Muscle layer of colon (tissue), 2 donors: ENCODE results near the gene CD177.

Experiments used
- H3K27ac ChIP-seq: one replicate; pipeline ENCODE4 v1.7.0; 2013; ENCODE audit warnings: low read depth, mild to moderate bottlenecking, low read length, moderate library complexity
- H3K27me3 ChIP-seq, 2 donors: one replicate each; pipeline ENCODE4 v1.7.0; 2013; ENCODE audit warnings: low read length in 2 of 2, mild to moderate bottlenecking in 2 of 2; ENCODE audit not compliant: insufficient read depth in 2 of 2, control insufficient read depth in 1 of 2
- H3K36me3 ChIP-seq: one replicate; pipeline ENCODE4 v1.7.0; 2013; ENCODE audit warnings: mild to moderate bottlenecking, low read length; ENCODE audit not compliant: insufficient read depth
- H3K4me1 ChIP-seq: one replicate; pipeline ENCODE4 v1.7.0; 2013; ENCODE audit warnings: mild to moderate bottlenecking, low read length; ENCODE audit not compliant: insufficient read depth
- H3K4me3 ChIP-seq, 2 donors: one replicate each; pipeline ENCODE4 v1.7.0; 2013; ENCODE audit warnings: low read length in 2 of 2, low read depth in 1 of 2, mild to moderate bottlenecking in 1 of 2, moderate library complexity in 1 of 2
- H3K9ac ChIP-seq: one replicate; pipeline ENCODE4 v1.7.0; 2013; ENCODE audit warnings: low read length
- H3K9me3 ChIP-seq: one replicate; pipeline ENCODE4 v1.7.0; 2013; ENCODE audit warnings: mild to moderate bottlenecking, low read length
- donor health status: abdominal sarcoma.
- donor health status: Adenocarcinoma of cecum.

The CD177 gene, protein sequence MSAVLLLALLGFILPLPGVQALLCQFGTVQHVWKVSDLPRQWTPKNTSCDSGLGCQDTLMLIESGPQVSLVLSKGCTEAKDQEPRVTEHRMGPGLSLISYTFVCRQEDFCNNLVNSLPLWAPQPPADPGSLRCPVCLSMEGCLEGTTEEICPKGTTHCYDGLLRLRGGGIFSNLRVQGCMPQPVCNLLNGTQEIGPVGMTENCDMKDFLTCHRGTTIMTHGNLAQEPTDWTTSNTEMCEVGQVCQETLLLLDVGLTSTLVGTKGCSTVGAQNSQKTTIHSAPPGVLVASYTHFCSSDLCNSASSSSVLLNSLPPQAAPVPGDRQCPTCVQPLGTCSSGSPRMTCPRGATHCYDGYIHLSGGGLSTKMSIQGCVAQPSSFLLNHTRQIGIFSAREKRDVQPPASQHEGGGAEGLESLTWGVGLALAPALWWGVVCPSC

DNA sequence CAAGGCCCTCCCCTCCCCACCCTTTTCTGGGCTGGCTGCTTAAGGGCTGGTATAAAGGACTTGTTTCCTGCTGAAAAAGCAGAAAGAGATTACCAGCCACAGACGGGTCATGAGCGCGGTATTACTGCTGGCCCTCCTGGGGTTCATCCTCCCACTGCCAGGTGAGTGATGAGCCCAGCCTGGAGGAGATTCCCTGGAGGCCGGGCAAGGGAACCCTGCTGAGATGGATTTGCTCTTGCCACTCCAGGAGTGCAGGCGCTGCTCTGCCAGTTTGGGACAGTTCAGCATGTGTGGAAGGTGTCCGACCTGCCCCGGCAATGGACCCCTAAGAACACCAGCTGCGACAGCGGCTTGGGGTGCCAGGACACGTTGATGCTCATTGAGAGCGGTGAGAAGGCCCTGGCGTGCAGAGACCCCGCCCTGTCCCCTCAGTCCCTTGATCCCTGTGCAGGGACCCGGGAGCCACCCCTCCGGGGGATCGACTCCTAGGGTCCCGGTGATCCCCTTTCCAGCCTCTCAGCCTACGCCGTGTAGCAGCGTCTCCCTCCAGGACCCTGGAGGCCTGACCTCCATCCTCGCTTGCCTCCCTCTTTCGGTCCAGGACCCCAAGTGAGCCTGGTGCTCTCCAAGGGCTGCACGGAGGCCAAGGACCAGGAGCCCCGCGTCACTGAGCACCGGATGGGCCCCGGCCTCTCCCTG, at the start of gene CD177:
TSS of gene CD177 (plus strand) at position 81 of the 699 bp plus-strand sequence. CDS start at position 110, 29 bp downstream.
- H3K4me1 ChIP-seq = no peaks in the 10 kb centered on the region
- no peak within 1 kb of the TSS for H3K27ac ChIP-seq
- no peaks in the 10 kb centered on the region for H3K36me3 ChIP-seq
- no peak within 1 kb of the TSS for H3K4me3 ChIP-seq
- peaks cover 0 to 14% of the 10 kb centered on the region in 2 donors for H3K27me3 ChIP-seq
- H3K9me3 ChIP-seq = no peaks in the 10 kb centered on the region
- no peak within 1 kb of the TSS for H3K9ac ChIP-seq

DNA sequence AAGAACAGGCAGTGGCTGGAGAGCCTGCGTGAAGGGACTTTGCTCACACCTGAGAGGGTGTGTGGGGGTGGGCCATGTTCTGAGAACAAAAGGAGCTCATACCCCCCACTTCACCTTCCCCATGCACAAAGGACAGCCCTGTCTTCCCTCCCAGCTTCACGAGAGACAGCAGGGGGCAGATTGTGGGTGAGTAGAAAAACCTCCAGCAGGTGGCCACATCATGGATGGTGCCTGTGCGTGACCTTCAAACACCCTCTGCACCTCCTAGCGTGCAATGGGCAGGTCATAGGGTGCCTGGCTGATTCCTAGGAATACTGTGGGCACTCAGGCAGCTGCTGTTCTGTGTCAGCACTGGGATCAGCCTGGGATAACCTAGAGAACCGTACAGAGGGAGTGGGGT, 47.8 kb upstream of the CD177 start:
- Histone ChIP-seq H3K27ac (no peak overlapping the region), H3K27me3 (no peaks in the 10 kb centered on the region), H3K9me3 (no peaks in the 10 kb centered on the region), H3K4me3 (no peak overlapping the region), H3K36me3 (no peaks in the 10 kb centered on the region), H3K9ac (no peak overlapping the region), H3K4me1 (no peaks in the 10 kb centered on the region)

DNA sequence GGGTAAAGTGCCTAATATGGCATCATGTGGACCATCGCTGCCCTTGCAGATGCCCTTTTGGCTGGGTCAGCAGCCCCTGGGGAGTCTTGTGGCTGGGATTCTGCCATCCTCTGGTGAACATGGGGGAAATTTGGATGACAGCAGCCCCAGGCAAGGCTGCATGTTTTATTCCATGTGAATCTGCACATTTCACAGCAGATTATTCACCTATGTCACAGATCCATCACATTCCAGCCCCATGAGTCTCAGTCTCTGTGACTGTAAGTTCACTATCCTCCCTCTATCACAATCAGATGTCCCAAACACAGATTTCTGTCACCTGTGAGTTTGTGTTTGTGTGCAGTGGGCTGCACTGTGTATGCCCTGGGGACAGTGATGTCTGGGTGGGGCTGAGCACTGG, 47.4 kb upstream of the CD177 start:
- Histone ChIP-seq H3K4me1 (no peaks in the 10 kb centered on the region), H3K4me3 (no peak overlapping the region), H3K27me3 (no peaks in the 10 kb centered on the region), H3K27ac (no peak overlapping the region), H3K9ac (no peak overlapping the region), H3K36me3 (no peaks in the 10 kb centered on the region), H3K9me3 (no peaks in the 10 kb centered on the region)

DNA sequence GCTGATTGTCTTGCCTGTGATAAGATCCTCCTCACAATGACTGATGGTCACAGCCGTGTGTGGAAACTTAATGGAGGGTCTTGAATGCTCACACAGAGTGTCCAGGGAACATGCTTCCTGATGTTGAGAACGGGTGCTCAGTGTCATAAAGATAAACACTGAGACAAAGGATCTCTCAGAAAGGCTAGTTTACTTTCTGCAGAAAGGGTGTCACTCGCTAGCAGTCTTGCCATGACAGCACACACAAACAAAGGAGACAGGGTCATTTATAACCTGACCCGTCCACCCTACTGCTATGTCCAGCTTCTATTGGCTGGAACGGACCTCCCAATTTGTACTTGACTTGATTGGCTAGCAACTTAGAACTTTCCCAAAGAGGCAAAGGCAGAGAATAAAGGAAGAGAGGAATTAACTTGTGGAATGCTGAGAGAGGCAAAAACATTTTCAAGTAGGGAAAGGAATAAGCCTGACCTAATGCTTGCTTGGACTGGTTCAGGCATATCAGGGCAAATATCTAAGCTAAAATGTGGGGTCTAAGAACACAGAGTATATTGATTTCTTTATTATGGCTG, 45.2 kb upstream of the CD177 start:
- no peaks in the 10 kb centered on the region for H3K4me1 ChIP-seq
- H3K36me3 ChIP-seq = no peaks in the 10 kb centered on the region
- H3K4me3 ChIP-seq = no peak overlapping the region
- H3K27ac ChIP-seq = no peak overlapping the region
- H3K9me3 ChIP-seq = no peaks in the 10 kb centered on the region
- H3K27me3 ChIP-seq = no peaks in the 10 kb centered on the region
- H3K9ac ChIP-seq = no peak overlapping the region

DNA sequence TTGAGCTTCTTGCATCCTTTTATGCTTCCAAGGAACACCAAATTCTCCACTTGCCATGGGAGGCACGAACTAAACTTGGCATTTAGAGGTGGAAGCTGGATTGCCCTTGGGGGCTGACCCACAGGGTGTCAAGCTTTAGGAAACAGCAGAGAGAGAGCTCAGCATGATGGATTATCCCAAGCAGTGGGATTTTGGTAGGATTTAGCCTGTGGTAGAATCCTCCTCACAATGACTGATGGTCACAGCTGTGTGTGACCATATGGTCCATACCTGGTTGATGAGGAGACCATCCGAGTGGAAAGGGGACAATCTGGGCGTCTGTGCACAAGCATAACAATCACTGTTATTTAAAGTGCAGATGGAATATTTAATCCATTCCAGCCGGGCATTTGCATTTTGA, 44.0 kb upstream of the CD177 start:
- no peak overlapping the region for H3K9ac ChIP-seq
- no peaks in the 10 kb centered on the region for H3K4me1 ChIP-seq

DNA sequence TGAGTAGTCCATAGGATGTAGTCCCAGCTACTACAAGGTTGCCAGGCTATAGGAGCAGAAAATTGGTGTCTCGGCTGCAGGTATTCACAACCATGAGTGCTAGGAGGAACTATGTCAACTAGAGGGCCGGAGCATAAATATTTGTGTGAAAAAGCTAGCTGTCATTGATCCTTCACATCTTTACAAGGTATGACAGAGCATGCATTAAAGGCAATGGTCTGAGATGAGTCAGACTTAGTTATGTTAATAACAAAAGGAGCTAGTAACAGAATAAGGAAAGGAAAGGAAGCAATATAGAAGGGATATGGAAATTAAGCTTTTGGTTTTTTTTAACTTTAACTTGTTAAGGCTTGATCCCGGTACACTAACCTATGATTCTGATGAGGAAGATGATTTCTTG, 43.3 kb upstream of the CD177 start:
- Histone ChIP-seq H3K9me3 (no peaks in the 10 kb centered on the region), H3K27me3 (no peaks in the 10 kb centered on the region)

More for the DNA sequence above, 44.0 kb upstream of the CD177 start:
- no peaks in the 10 kb centered on the region for H3K9me3 ChIP-seq
- no peaks in the 10 kb centered on the region for H3K27me3 ChIP-seq
- no peak overlapping the region for H3K27ac ChIP-seq
- no peaks in the 10 kb centered on the region for H3K36me3 ChIP-seq
- H3K4me3 ChIP-seq = no peak overlapping the region

DNA sequence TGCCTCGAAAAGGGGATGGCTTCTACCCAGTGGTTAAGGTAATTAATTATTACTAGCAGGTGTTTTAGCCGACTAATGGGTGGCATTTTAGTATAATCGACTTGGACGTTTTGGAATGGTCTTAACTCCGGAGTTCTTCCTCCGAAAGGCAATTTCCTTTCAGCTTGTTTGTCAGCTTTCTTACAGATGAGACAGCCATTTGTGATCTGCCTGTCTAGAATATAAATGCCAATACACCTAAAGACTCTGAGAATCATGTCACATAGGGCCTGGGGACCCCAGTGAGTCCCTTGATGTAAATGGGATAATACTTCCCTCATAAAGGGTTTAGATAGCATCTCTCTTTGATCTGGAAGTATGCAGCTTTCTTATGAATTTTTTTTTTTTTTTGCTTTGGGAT, 42.2 kb upstream of the CD177 start:
- Histone ChIP-seq H3K36me3 (no peaks in the 10 kb centered on the region), H3K27ac (no peak overlapping the region), H3K4me3 (no peak overlapping the region), H3K4me1 (no peaks in the 10 kb centered on the region), H3K27me3 (no peaks in the 10 kb centered on the region), H3K9me3 (no peaks in the 10 kb centered on the region), H3K9ac (no peak overlapping the region)

More for the DNA sequence above, 43.3 kb upstream of the CD177 start:
- no peaks in the 10 kb centered on the region for H3K4me1 ChIP-seq
- H3K4me3 ChIP-seq = no peak overlapping the region
- no peak overlapping the region for H3K27ac ChIP-seq
- H3K9ac ChIP-seq = no peak overlapping the region
- no peaks in the 10 kb centered on the region for H3K36me3 ChIP-seq

DNA sequence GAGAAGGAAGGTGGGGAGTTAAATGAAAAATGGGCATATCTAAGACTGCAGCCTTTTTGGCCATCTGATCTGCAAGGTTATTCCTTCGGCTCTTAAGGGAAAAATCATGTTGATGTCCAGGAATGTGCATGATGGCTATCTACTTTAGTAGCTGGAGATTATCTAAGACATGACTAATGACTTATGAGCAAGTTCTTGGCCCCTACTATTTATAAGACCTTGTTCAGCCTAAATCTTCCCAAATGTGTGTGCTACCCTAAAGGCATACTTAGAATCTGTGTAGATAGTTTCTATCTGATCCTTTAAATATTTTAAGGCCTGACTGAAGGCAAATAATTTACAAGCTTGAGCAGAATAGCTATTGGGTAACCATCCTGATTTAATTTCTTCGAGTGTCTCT, 41.8 kb upstream of the CD177 start:
- no peaks in the 10 kb centered on the region for H3K4me1 ChIP-seq
- H3K27ac ChIP-seq = no peak overlapping the region
- H3K4me3 ChIP-seq = no peak overlapping the region
- H3K9me3 ChIP-seq = no peaks in the 10 kb centered on the region
- no peaks in the 10 kb centered on the region for H3K27me3 ChIP-seq
- H3K36me3 ChIP-seq = no peaks in the 10 kb centered on the region
- no peak overlapping the region for H3K9ac ChIP-seq

DNA sequence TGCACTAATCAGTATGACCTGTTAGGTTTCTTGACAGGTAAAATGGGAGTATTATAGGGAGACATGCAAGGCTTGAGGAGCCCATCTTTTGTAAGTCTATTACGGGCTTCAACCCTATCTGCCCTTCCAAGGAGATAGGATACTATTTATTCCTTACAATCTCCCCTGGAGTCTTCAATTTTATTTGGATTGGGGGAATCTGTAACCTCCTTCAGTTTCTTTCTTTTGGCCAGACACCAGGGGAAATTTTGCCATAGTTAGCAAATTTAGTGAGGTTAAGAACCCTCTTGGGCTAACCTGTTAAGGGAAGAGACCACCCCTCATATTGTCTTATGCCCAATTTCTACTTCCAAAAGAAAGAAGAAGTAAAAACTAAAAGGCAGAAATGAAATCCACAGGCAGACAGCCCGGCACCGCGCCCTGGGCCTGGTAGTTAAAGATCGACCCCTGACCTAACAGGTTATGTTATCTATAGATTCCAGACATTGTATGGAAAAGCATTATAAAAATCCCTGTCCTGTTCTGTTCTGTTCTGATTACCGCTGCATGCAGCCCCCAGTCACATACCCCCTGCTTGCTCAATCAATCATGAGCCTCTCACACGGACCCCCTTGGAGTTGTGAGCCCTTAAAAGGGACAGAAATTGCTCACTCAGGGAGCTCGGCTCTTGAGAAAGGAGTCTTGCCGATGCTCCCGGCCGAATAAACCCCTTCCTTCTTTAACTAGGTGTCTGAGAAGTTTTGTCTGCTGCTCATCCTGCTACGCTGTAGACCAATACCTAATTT, 39.6 kb upstream of the CD177 start:
- H3K27me3 ChIP-seq = no peaks in the 10 kb centered on the region
- H3K4me1 ChIP-seq = no peaks in the 10 kb centered on the region
- H3K36me3 ChIP-seq = no peaks in the 10 kb centered on the region
- H3K27ac ChIP-seq = no peak overlapping the region
- no peak overlapping the region for H3K9ac ChIP-seq
- no peak overlapping the region for H3K4me3 ChIP-seq
- H3K9me3 ChIP-seq = no peaks in the 10 kb centered on the region

DNA sequence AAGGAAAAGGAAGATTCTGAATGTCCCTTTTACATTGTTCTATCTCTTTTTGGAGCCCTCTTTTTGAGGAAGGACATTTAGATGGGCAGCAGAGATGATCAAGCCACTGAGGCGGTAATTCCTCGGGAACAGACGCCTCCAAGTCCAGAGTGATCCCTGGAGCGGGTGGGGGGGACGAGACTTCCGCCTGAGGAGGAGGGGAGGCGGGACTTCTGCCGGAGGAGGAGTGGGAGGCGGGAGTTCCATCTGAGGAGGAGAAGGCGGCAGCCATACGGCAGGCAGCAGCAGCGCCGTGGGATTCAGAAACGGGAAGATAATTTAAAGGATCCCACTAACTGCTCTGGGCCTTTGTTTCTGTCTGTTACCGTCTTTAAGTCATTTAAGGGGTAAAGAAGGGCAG, 37.6 kb upstream of the CD177 start:
- Histone ChIP-seq H3K36me3 (no peaks in the 10 kb centered on the region), H3K9ac (no peak overlapping the region), H3K27me3 (no peaks in the 10 kb centered on the region), H3K4me3 (no peak overlapping the region), H3K27ac (no peak overlapping the region), H3K9me3 (no peaks in the 10 kb centered on the region), H3K4me1 (no peaks in the 10 kb centered on the region)
